ENCODE data around the gene DEDD. TPM values are rescaled to one million over a fixed set of nuclear protein-coding genes. Genes with fewer than 3 reads are reported as not detected.
"Not testable (repeated sequence)": the region's sequence is repeated elsewhere in the genome, so short reads cannot be mapped to it uniquely, and the experiment has no call there.

DEDD gene
- total RNA-seq, 4 donors from 2014 or later = 24.4 to 47.0 (median 36.6) TPM

DNA sequence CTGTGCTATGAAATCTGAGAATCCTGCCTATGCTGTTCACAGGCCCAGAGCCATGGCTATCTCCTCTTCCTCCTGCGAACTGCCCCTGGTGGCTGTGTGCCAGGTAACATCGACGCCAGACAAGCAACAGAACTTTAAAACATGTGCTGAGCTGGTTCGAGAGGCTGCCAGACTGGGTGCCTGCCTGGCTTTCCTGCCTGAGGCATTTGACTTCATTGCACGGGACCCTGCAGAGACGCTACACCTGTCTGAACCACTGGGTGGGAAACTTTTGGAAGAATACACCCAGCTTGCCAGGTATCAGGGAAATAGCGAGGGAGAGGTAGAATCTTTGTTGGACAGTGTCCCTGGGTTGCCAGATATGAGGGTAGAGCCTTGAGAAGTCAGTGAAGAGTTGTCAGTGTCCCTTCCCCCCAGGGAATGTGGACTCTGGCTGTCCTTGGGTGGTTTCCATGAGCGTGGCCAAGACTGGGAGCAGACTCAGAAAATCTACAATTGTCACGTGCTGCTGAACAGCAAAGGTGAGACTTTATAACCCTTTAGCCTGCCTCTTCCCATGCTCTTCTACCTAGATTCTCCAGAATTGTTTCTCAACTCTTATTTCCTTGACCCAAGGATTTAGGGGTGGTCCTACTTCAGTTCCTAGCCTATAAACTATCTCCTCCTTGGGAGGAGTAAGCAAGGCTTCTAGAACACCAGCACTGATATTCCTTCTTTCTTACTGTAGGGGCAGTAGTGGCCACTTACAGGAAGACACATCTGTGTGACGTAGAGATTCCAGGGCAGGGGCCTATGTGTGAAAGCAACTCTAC lies 13.2 kb downstream of the DEDD start:
- no peak for DNase-seq (ENCODE audit: low spot score in 2 of 2)

DNA sequence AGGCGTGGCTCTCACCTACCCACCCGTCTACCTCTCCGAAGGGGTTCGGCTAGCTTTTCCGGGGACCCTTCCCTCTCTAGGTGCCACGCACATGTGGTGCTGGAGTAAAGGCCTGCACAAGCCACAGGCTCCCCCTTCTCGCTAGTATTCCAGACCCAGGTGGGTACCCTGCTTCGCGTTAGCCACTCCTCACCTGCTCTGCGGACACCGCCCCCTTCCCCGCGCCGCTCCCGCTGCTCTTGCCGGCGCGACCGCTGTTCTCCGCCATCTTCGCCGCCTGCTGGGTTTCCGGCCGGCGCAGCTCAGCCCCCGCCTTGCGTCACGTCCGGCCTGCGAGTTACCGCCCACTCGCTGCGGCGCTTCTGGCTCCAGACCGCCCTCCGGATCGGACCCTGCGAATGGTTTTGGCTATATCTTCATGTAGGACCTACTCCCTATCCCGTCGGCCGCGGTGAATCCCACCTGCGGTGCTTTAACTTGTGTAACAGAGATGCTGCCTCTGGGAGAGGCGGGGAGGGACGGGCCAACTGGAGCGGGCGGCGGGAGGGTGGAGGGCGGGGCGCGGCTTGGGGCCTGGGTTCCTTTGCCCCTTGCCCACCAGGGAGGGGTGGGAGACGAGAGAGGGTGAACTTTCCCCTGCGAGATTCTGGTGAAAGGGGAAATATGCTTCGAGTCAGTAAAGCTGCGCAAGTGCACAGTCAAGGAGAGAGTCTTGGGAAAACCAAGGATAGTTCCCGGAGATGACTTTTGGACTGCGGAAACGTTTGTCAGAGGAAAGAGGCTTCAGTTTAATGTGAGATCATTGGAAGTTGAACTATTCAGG lies 14.5 kb downstream of the DEDD start, which contains the start of the genes NIT1 and PFDN2:
TSS of gene NIT1 (plus strand) at position 347 of the 823 bp plus-strand sequence. CDS start at position 419, 72 bp downstream.
TSS of gene PFDN2 (minus strand) at position 279 of the 823 bp plus-strand sequence. CDS start at position 268, 11 bp downstream.
- peak; percentile 92 to 94 for DNase-seq (ENCODE audit: low spot score in 2 of 2)
- WGBS = under 1% methylated on average over 31 of the region's 58 CpGs
- peaks cover 63% of the 10 kb centered on the region for H3K4me1 ChIP-seq

More for the DNA sequence above, 13.2 kb downstream of the DEDD start:
- H3K4me3 ChIP-seq = peak overlapping the region; percentile 99
- H3K4me1 ChIP-seq = peaks cover 59% of the 10 kb centered on the region
- WGBS = 46% methylated on average over 6 of the region's 10 CpGs
- no peaks in the 10 kb centered on the region for H3K9me3 ChIP-seq
- TF ChIP-seq POLR2AphosphoS5 (IDR thresholded peaks at IDR 0.05) = peak in 1 of 3 donors; percentile 2
- no peak for TF ChIP-seq EP300 (IDR thresholded peaks at IDR 0.05)
- TF ChIP-seq POLR2A (IDR thresholded peaks at IDR 0.05) = no peak
- TF ChIP-seq, protein P1, sequence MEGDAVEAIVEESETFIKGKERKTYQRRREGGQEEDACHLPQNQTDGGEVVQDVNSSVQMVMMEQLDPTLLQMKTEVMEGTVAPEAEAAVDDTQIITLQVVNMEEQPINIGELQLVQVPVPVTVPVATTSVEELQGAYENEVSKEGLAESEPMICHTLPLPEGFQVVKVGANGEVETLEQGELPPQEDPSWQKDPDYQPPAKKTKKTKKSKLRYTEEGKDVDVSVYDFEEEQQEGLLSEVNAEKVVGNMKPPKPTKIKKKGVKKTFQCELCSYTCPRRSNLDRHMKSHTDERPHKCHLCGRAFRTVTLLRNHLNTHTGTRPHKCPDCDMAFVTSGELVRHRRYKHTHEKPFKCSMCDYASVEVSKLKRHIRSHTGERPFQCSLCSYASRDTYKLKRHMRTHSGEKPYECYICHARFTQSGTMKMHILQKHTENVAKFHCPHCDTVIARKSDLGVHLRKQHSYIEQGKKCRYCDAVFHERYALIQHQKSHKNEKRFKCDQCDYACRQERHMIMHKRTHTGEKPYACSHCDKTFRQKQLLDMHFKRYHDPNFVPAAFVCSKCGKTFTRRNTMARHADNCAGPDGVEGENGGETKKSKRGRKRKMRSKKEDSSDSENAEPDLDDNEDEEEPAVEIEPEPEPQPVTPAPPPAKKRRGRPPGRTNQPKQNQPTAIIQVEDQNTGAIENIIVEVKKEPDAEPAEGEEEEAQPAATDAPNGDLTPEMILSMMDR (IDR thresholded peaks at IDR 0.05) = peak; percentile 43 to 62
- H3K27ac ChIP-seq = peak overlapping the region; percentile 97
- H3K27me3 ChIP-seq = no peaks in the 10 kb centered on the region
- H3K36me3 ChIP-seq = peaks cover 44% of the 10 kb centered on the region

GRCh38 chr1:161115961-161116360 lies 16.5 kb downstream of the DEDD start:
- not testable (repeated sequence) for H3K9me3 ChIP-seq; H3K27ac ChIP-seq; DNase-seq (ENCODE audit: low spot score in 2 of 2); H3K27me3 ChIP-seq; H3K4me3 ChIP-seq
- 89% methylated on average over 6 of the region's 6 CpGs for WGBS
- peaks cover 56% of the 10 kb centered on the region for H3K4me1 ChIP-seq
- H3K36me3 ChIP-seq = peaks cover 15% of the 10 kb centered on the region

More for the DNA sequence above, 14.5 kb downstream of the DEDD start, which contains the start of the genes NIT1 and PFDN2:
- Histone ChIP-seq H3K27me3 (no peaks in the 10 kb centered on the region), H3K4me3 (peak within 1 kb of the TSS; percentile 99), H3K27ac (peak within 1 kb of the TSS; percentile 97), H3K36me3 (peaks cover 35% of the 10 kb centered on the region), H3K9me3 (no peaks in the 10 kb centered on the region)
- TF ChIP-seq, protein P1 (IDR thresholded peaks at IDR 0.05) = no peak
- TF ChIP-seq EP300 (IDR thresholded peaks at IDR 0.05) = no peak
- peak; percentile 92 to 96 (median 95) for TF ChIP-seq POLR2AphosphoS5 (IDR thresholded peaks at IDR 0.05)
- peak; percentile 84 to 90 for TF ChIP-seq POLR2A (IDR thresholded peaks at IDR 0.05)

- H3K27me3 ChIP-seq = no peaks in the 10 kb centered on the region
- H3K9me3 ChIP-seq = no peaks in the 10 kb centered on the region
- 76% methylated on average over 12 of the region's 12 CpGs for WGBS
- no peak for DNase-seq (ENCODE audit: low spot score in 2 of 2)
- peaks cover 49% of the 10 kb centered on the region for H3K4me1 ChIP-seq
- TF ChIP-seq, protein P1 (IDR thresholded peaks at IDR 0.05) = no peak
- TF ChIP-seq POLR2A (IDR thresholded peaks at IDR 0.05) (no peak), POLR2AphosphoS5 (IDR thresholded peaks at IDR 0.05) (no peak), EP300 (IDR thresholded peaks at IDR 0.05) (no peak)
- H3K27ac ChIP-seq = no peak overlapping the region
- no peak overlapping the region for H3K4me3 ChIP-seq
- H3K36me3 ChIP-seq = peaks cover 8% of the 10 kb centered on the region
Measured at GRCh38 chr1:161115132-161115711, 17.2 kb downstream of the DEDD start.

DNA sequence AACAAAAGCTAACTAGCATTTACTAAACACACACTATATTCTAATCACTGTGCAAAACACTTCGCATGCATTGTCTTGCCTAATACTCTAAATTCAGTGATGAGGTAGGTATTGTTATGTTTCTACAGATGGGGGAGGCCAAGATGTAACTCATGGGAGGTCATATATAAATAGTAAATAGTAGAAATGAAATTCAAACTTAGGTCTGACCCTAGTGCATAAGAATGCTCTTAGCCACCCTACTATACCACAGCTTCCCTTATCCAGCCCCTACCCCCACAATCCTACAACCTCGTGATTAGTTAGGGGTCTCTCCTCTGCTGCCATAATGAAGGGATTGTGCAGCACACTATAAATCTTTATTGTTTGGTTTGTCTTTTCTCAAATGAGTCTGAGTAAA lies 17.9 kb downstream of the DEDD start:
- Histone ChIP-seq H3K4me1 (peaks cover 42% of the 10 kb centered on the region), H3K4me3 (no peak overlapping the region), H3K27me3 (no peaks in the 10 kb centered on the region), H3K9me3 (no peaks in the 10 kb centered on the region), H3K36me3 (peaks cover 11% of the 10 kb centered on the region), H3K27ac (no peak overlapping the region)
- DNase-seq (ENCODE audit: low spot score in 2 of 2) = no peak
- TF ChIP-seq POLR2AphosphoS5 (IDR thresholded peaks at IDR 0.05) (no peak), POLR2A (IDR thresholded peaks at IDR 0.05) (no peak), EP300 (IDR thresholded peaks at IDR 0.05) (no peak)
- TF ChIP-seq, protein P1 (IDR thresholded peaks at IDR 0.05) = no peak
- WGBS = 79% methylated on average over 2 of the region's 2 CpGs

All from suprapubic skin (tissue), 4 donors.